Mesenchymal stem cell (in vitro differentiated cells and primary cell): ENCODE results near the gene AEN. TPM values are rescaled to one million over a fixed set of nuclear protein-coding genes. Genes with fewer than 3 reads are reported as not detected.
A peak's percentile ranks its signal among the peaks of the same experiment; 100 is the strongest.

Experiments
- DNase-seq: peaks from one replicate; pipeline ENCODE4 v3.0.0-alpha.2; 2013
- H2AFZ ChIP-seq: one replicate; pipeline ENCODE4 v1.6.1; 2013; ENCODE audit warnings: low read depth, mild to moderate bottlenecking, control low read depth, inconsistent platforms, low read length, moderate library complexity
- H2AK5ac ChIP-seq: 2 replicates; pipeline ENCODE4 v1.6.1; 2013; ENCODE audit warnings: low read length, moderate library complexity, mild to moderate bottlenecking, inconsistent platforms; ENCODE audit not compliant: severe bottlenecking
- H2BK120ac ChIP-seq: one replicate; pipeline ENCODE4 v1.6.1; 2013; ENCODE audit warnings: low read depth, mild to moderate bottlenecking, inconsistent platforms, low read length, moderate library complexity
- H2BK12ac ChIP-seq, 2 experiments: one replicate each; pipeline ENCODE4 v1.6.1; 2013; ENCODE audit warnings: inconsistent platforms in 2 of 2, low read length in 2 of 2, mild to moderate bottlenecking in 2 of 2, moderate library complexity in 2 of 2, control low read depth in 1 of 2
- H2BK15ac ChIP-seq: one replicate; pipeline ENCODE4 v1.6.1; 2013; ENCODE audit warnings: mild to moderate bottlenecking, low read depth, inconsistent platforms; ENCODE audit not compliant: poor library complexity, severe bottlenecking
- H2BK5ac ChIP-seq: 2 replicates; pipeline ENCODE4 v1.6.1; 2013; ENCODE audit warnings: low read depth, mild to moderate bottlenecking, low read length, control low read depth, inconsistent platforms; ENCODE audit not compliant: poor library complexity, severe bottlenecking
- H3K14ac ChIP-seq, 2 experiments: one replicate each; pipeline ENCODE4 v1.6.1; 2013; ENCODE audit warnings: inconsistent platforms in 2 of 2, low read length in 2 of 2, control low read depth in 1 of 2, mild to moderate bottlenecking in 1 of 2, moderate library complexity in 1 of 2
- H3K18ac ChIP-seq, 2 experiments: one replicate each; pipeline ENCODE4 v1.6.1; 2013; ENCODE audit warnings: inconsistent platforms in 2 of 2, low read length in 2 of 2, control low read depth in 1 of 2, low read depth in 1 of 2, mild to moderate bottlenecking in 1 of 2
- H3K23ac ChIP-seq, 2 experiments: one replicate each; pipeline ENCODE4 v1.6.1; 2013; ENCODE audit warnings: inconsistent platforms in 2 of 2, low read length in 2 of 2, mild to moderate bottlenecking in 2 of 2, moderate library complexity in 2 of 2, control low read depth in 1 of 2
- H3K27ac ChIP-seq: 2 replicates; pipeline ENCODE4 v1.5.1; 2013; ENCODE audit warnings: mild to moderate bottlenecking, moderate library complexity, low read length, control low read depth, inconsistent platforms; ENCODE audit not compliant: poor library complexity, severe bottlenecking
- H3K27me3 ChIP-seq, 2 experiments: 2 replicates each; pipeline versions ENCODE4 v1.6.1 to v1.7.0; 2013; ENCODE audit warnings: low read length in 2 of 2, mild to moderate bottlenecking in 2 of 2, moderate library complexity in 2 of 2, control low read depth in 1 of 2, inconsistent platforms in 1 of 2; ENCODE audit not compliant: control insufficient read depth in 1 of 2, insufficient read depth in 1 of 2
- H3K36me3 ChIP-seq, 2 experiments: 2 replicates each; pipeline versions ENCODE4 v1.6.1 to v1.7.0; 2013; ENCODE audit warnings: low read length in 2 of 2, control low read depth in 1 of 2, inconsistent platforms in 1 of 2, low read depth in 1 of 2, mild to moderate bottlenecking in 1 of 2; ENCODE audit not compliant: insufficient read depth in 2 of 2, control insufficient read depth in 1 of 2
- H3K4ac ChIP-seq, 2 experiments: one replicate each; pipeline ENCODE4 v1.6.1; 2013; ENCODE audit warnings: inconsistent platforms in 2 of 2, low read length in 2 of 2, mild to moderate bottlenecking in 2 of 2, moderate library complexity in 2 of 2, control low read depth in 1 of 2, low read depth in 1 of 2
- H3K4me1 ChIP-seq: 2 replicates; pipeline ENCODE4 v1.6.1; 2013; ENCODE audit warnings: low read depth, low read length, control low read depth; ENCODE audit not compliant: control insufficient read depth, insufficient read depth
- H3K4me2 ChIP-seq: 2 replicates; pipeline ENCODE4 v1.6.1; 2013; ENCODE audit warnings: low read length, mild to moderate bottlenecking, inconsistent platforms; ENCODE audit not compliant: poor library complexity, severe bottlenecking
- H3K4me3 ChIP-seq, 2 experiments: 2 replicates each; pipeline versions ENCODE4 v1.5.1 to v1.7.0; 2013; ENCODE audit warnings: low read length in 2 of 2, mild to moderate bottlenecking in 2 of 2, control low read depth in 1 of 2, low read depth in 1 of 2; ENCODE audit not compliant: insufficient read depth in 1 of 2
- H3K79me1 ChIP-seq: replicated peaks from 2 replicates; pipeline ENCODE4 v1.6.1; 2013; ENCODE audit warnings: mild to moderate bottlenecking, control low read depth, low read length, inconsistent platforms; ENCODE audit not compliant: poor library complexity, severe bottlenecking
- H3K9ac ChIP-seq: 2 replicates; pipeline ENCODE4 v1.7.0; 2013; ENCODE audit warnings: mild to moderate bottlenecking, low read length, moderate library complexity
- H3K9me3 ChIP-seq: 2 replicates; pipeline ENCODE4 v1.7.0; 2013; ENCODE audit warnings: mild to moderate bottlenecking, low read length; ENCODE audit not compliant: control insufficient read depth
- H4K8ac ChIP-seq: one replicate; pipeline ENCODE4 v1.6.1; 2013; ENCODE audit warnings: inconsistent platforms, mild to moderate bottlenecking, low read length, moderate library complexity
- H4K91ac ChIP-seq: one replicate; pipeline ENCODE4 v1.6.1; 2013; ENCODE audit warnings: mild to moderate bottlenecking, low read length, inconsistent platforms
- WGBS: methylation state at CpG from one replicate; pipeline ENCODE4 v1.1.7; 2013; ENCODE audit warnings: mixed read lengths; 5-methylcytosine and 5-hydroxymethylcytosine counted together
- polyA plus RNA-seq, 2 experiments: library from polyadenylated mRNA; stranded (reverse); fragments of 200-250 nt; gene quantifications; one replicate each; pipeline ENCODE4 v1.2.3, GENCODE V29; 2013

AEN gene
- polyA plus RNA-seq (2013, experiment 1 of 2) = 26.2 TPM
- 25.8 TPM for polyA plus RNA-seq (2013, experiment 2 of 2)

DNA sequence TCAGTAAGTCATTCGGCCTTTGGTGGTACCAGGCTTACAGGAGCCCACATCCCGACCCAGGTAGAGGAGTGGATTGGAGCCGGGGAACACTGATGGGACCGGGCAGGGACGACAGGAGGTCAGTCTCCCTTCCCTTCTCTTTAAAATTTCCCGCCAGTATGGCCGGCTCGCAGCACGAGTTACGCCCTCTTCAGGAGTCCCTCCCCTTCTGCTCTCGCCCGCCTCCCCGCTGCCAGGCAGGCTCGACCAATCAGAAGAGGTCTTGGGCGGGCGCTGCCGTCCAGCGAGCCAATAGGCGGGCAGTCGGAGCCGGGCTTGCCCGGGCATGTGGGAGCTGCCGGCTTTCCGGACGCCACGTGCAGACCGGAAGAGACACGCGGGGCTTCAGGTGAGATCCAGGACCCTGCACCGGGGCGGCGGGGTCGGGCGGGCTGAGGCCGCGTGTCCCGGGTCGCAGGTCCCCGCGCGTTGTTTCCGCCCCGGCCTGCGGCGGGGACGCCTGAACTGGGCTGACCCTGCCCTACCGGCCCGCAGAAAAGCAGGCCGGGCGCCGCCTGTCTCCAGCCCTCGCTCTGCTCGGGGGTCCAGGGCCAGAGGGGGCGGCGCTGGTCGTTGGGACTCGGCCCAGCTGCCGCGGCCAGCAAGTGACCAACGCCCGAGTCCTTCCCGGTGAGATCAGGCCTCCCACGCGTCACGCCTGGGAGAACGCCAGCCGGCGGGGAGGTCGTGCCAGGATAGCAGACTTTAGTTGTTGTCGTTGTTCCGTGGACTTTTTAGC lies at the start of gene AEN:
Gene AEN, plus strand, starts transcription at position 346 of the 778 bp plus-strand sequence. CDS start 4,870 bp downstream, outside the sequence.
- Histone ChIP-seq H2BK15ac (peak within 1 kb of the TSS; percentile 92), H3K79me1 (peaks cover 3% of the 10 kb centered on the region), H3K14ac (peak within 1 kb of the TSS in 1 of 2 experiments; percentile 87), H3K36me3 (peaks cover 10 to 11% of the 10 kb centered on the region in 2 experiments), H2BK5ac (peak within 1 kb of the TSS; percentile 100), H2BK12ac (peak within 1 kb of the TSS; percentile 32 to 87), H4K8ac (peak within 1 kb of the TSS; percentile 90), H4K91ac (peak within 1 kb of the TSS; percentile 99), H3K9ac (peak within 1 kb of the TSS; percentile 99), H3K18ac (peak within 1 kb of the TSS; percentile 95 to 99), H3K27ac (peak within 1 kb of the TSS; percentile 81), H3K4me2 (peak within 1 kb of the TSS; percentile 96), H2AFZ (peak within 1 kb of the TSS; percentile 24), H3K4me3 (peak within 1 kb of the TSS; percentile 95 to 98), H3K23ac (peak within 1 kb of the TSS in 1 of 2 experiments; percentile 99), H2BK120ac (peak within 1 kb of the TSS; percentile 98), H3K4me1 (peaks cover 22% of the 10 kb centered on the region), H3K9me3 (no peaks in the 10 kb centered on the region), H2AK5ac (peak within 1 kb of the TSS; percentile 87), H3K27me3 (no peaks in the 10 kb centered on the region), H3K4ac (peak within 1 kb of the TSS; percentile 93 to 97)
- peak; percentile 96 for DNase-seq
- 1% methylated on average over 66 of the region's 71 CpGs for WGBS

- Histone ChIP-seq H3K9me3 (no peaks in the 10 kb centered on the region), H3K14ac (no peak overlapping the region), H2BK12ac (no peak overlapping the region), H4K91ac (no peak overlapping the region), H2BK120ac (no peak overlapping the region), H3K79me1 (no peaks in the 10 kb centered on the region), H2BK15ac (no peak overlapping the region), H3K36me3 (no peaks in the 10 kb centered on the region), H4K8ac (no peak overlapping the region), H3K27me3 (peaks cover 4 to 27% of the 10 kb centered on the region in 2 experiments), H2BK5ac (no peak overlapping the region), H3K4me1 (no peaks in the 10 kb centered on the region), H3K9ac (no peak overlapping the region), H3K4me2 (no peak overlapping the region), H3K18ac (no peak overlapping the region), H3K23ac (no peak overlapping the region), H3K27ac (no peak overlapping the region), H3K4me3 (no peak overlapping the region), H2AFZ (no peak overlapping the region), H2AK5ac (no peak overlapping the region), H3K4ac (no peak overlapping the region)
- DNase-seq = no peak
- 68% methylated on average over 5 of the region's 5 CpGs for WGBS
These were observed 49.3 kb upstream of the AEN start for GRCh38 chr15:88571852-88572259.

- Histone ChIP-seq H3K4me1 (no peaks in the 10 kb centered on the region), H3K27me3 (peaks cover 4 to 27% of the 10 kb centered on the region in 2 experiments), H3K14ac (no peak overlapping the region), H3K4me3 (no peak overlapping the region), H2AK5ac (no peak overlapping the region), H3K18ac (no peak overlapping the region), H2BK12ac (no peak overlapping the region), H2AFZ (no peak overlapping the region), H3K4me2 (no peak overlapping the region), H2BK15ac (no peak overlapping the region), H3K23ac (no peak overlapping the region), H2BK5ac (no peak overlapping the region), H3K4ac (no peak overlapping the region), H4K91ac (no peak overlapping the region), H3K36me3 (no peaks in the 10 kb centered on the region), H3K79me1 (no peaks in the 10 kb centered on the region), H3K27ac (no peak overlapping the region), H4K8ac (no peak overlapping the region), H3K9me3 (no peaks in the 10 kb centered on the region), H2BK120ac (no peak overlapping the region), H3K9ac (no peak overlapping the region)
- WGBS = 46% methylated on average over 1 of the region's 1 CpG
- DNase-seq = no peak
These were observed 47.1 kb upstream of the AEN start for GRCh38 chr15:88574077-88574476.

- 48% methylated on average over 7 of the region's 7 CpGs for WGBS
- Histone ChIP-seq H3K4ac (no peak overlapping the region), H4K8ac (no peak overlapping the region), H3K18ac (no peak overlapping the region), H3K23ac (no peak overlapping the region), H3K14ac (no peak overlapping the region), H2BK5ac (no peak overlapping the region), H2BK12ac (no peak overlapping the region), H2AK5ac (no peak overlapping the region), H2BK120ac (no peak overlapping the region), H3K4me1 (no peaks in the 10 kb centered on the region), H3K79me1 (no peaks in the 10 kb centered on the region), H3K9ac (no peak overlapping the region), H3K9me3 (no peaks in the 10 kb centered on the region), H2AFZ (no peak overlapping the region), H3K4me2 (no peak overlapping the region), H3K4me3 (no peak overlapping the region), H3K36me3 (no peaks in the 10 kb centered on the region), H4K91ac (no peak overlapping the region), H3K27me3 (peaks cover 4 to 27% of the 10 kb centered on the region in 2 experiments), H2BK15ac (no peak overlapping the region), H3K27ac (no peak overlapping the region)
- no peak for DNase-seq
These were observed 46.5 kb upstream of the AEN start for GRCh38 chr15:88574655-88575054.
